T-helper 2 cell treated with Interferon-gamma antibody and Interleukin-4, amounts not matched to agents 5 μg/mL and 100 μg/mL, for 36 hours (primary cell): Measurements from ENCODE around the gene STK24.

Source experiments
- DNase-seq: peaks from one replicate; pipeline ENCODE4 v3.0.0; 2021; ENCODE audit warnings: low spot score
- H3K27ac Mint-ChIP-seq: one replicate; pipeline ENCODE4 v1.8.0; 2021; ENCODE audit warnings: mild to moderate bottlenecking, mixed read lengths
- H3K27me3 Mint-ChIP-seq: one replicate; pipeline ENCODE4 v1.8.0; 2021; ENCODE audit warnings: low read depth, mixed read lengths
- H3K36me3 Mint-ChIP-seq: one replicate; pipeline ENCODE4 v1.8.0; 2021; ENCODE audit warnings: low read depth, mixed read lengths
- H3K4me1 Mint-ChIP-seq: one replicate; pipeline ENCODE4 v1.8.0; 2021; ENCODE audit warnings: low read depth, mixed read lengths
- H3K4me3 Mint-ChIP-seq: one replicate; pipeline ENCODE4 v1.8.0; 2022; ENCODE audit warnings: mild to moderate bottlenecking, moderate library complexity, mixed read lengths
- H3K9me3 Mint-ChIP-seq: one replicate; pipeline ENCODE4 v1.8.0; 2021; ENCODE audit warnings: mixed read lengths

STK24 gene

DNA sequence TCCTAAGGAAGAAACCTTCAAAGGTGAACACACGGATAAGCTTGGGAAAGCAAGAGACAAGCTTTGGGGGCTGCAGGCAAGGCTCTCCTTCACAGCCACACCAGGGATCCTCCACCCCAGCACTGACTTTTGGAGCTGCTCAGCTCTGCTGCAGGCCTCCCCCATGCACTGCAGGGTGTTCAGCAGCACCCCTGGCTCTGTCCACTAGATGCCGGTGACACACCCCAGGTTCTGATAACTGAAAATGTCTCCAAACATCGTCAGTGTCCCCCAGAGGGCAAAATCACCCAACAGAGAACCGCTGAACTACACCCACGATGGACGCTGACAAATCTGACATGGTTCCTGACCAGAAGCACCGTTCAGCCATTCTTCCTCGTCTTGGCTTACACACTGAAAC, 90.5 kb downstream of the STK24 start:
- H3K27ac Mint-ChIP-seq, result peak overlapping the region; percentile 50
- H3K36me3 Mint-ChIP-seq, result peaks cover 13% of the 10 kb centered on the region
- H3K27me3 Mint-ChIP-seq, result no peaks in the 10 kb centered on the region
- H3K9me3 Mint-ChIP-seq, result no peaks in the 10 kb centered on the region
- no peak for DNase-seq
- no peak overlapping the region for H3K4me3 Mint-ChIP-seq
- peaks cover 59% of the 10 kb centered on the region for H3K4me1 Mint-ChIP-seq

DNA sequence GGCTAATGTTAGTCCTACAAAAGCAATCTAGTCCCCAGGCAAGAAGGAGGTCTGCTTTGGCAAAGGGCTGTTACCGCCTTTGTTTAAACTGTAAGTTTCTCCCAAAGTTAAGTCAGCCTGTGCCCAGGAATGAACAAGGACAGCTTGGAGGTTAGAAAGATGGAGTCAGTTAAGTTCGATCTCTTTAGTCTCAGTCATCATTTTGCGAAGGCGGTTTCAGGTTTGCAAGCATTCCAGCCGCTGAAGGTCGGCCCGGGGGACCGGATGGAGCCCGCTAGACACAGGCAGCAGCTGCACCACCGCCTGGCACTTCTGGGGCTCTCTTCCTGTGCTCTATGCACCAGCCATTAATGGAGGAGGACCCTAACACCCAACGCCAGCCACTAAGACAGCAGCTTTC, 91.3 kb downstream of the STK24 start:
- Mint-ChIP-seq H3K9me3 (no peaks in the 10 kb centered on the region), H3K4me3 (peak overlapping the region; percentile 56), H3K4me1 (peaks cover 61% of the 10 kb centered on the region), H3K27ac (peak overlapping the region; percentile 62), H3K27me3 (no peaks in the 10 kb centered on the region), H3K36me3 (peaks cover 19% of the 10 kb centered on the region)
- DNase-seq, result no peak

DNA sequence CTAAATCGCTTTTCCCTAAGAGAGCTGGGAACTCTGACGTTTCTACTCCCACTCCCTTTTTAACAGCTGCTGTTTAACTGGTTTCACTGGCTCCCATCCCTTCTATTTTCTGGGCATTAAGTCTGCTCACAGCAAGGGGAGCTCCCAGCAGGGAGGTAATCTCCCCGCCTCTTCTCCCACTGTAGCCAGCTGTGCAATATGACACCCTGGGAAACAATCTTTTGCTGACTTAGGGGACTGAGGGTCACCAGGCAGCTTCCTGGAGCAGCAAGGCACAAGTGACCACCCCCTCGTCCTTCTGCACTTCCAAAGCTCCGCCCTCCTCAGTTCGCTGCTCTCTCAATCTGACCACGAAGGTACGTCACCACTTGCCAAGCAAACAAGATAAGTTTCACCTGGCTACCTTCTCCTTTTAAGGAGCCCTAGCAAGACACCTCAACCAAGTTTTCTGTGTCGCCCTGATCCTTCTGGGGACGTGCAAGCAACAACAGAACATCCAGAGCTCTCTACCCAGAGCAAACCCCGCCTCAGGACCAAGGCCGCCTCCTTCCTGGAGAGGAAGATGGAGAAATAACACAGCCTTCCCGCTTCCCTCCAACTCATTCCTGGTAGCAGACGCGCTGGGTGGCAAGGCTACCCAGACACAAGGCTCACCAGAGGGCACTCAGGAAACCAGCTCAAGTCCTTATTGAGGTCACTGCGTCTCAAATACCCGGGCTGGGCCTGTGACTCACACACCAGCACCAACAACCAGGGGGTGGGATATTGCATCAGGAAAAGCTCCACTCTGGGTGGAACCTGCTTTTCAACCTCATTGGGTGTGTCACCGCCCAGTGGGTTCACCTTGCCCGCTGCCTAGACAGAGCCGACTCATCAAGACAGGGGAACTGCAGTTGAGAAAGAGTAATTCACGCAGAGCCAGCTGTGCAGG, 92.4 kb downstream of the STK24 start:
- H3K4me1 Mint-ChIP-seq, result peaks cover 57% of the 10 kb centered on the region
- H3K27ac Mint-ChIP-seq, result peak overlapping the region; percentile 62
- DNase-seq, result peak; percentile 67
- H3K4me3 Mint-ChIP-seq, result peak overlapping the region; percentile 56
- no peaks in the 10 kb centered on the region for H3K9me3 Mint-ChIP-seq
- no peaks in the 10 kb centered on the region for H3K27me3 Mint-ChIP-seq
- H3K36me3 Mint-ChIP-seq, result peaks cover 18% of the 10 kb centered on the region

DNA sequence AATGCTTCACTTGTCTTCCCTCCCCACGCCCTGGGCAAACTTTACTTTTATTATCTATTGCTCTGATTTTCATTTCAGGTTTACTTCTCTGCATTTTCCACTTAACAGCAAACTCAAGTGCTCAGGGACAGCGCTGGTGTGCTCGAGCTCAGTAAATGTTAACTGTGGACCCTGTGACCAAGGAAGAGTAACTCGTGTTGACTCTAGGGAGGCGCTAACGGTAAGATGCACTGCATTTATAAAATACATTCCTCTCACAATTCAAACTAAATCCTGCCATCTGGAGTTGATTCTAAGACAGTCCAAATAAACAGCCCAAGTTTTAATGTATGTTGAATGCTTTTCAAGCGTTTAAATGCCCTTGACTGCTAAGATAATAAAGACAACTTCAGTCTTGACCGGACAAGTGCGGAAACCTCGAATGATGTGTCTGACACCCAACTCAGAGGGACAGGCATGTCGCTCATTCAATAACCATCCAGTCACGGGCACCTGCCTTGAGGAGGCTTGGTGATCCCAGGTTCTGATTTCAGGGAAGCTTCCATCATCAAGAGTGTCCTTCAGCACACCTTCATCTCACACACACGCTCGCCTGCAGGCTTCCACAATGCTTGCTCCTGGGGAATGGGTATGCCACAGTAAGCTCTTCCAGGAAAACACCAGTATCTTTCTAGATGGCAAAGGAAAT, 93.2 kb downstream of the STK24 start:
- Mint-ChIP-seq H3K4me1 (peaks cover 57% of the 10 kb centered on the region), H3K27me3 (no peaks in the 10 kb centered on the region), H3K9me3 (no peaks in the 10 kb centered on the region), H3K4me3 (no peak overlapping the region), H3K27ac (peak overlapping the region; percentile 60), H3K36me3 (peaks cover 22% of the 10 kb centered on the region)
- no peak for DNase-seq

DNA sequence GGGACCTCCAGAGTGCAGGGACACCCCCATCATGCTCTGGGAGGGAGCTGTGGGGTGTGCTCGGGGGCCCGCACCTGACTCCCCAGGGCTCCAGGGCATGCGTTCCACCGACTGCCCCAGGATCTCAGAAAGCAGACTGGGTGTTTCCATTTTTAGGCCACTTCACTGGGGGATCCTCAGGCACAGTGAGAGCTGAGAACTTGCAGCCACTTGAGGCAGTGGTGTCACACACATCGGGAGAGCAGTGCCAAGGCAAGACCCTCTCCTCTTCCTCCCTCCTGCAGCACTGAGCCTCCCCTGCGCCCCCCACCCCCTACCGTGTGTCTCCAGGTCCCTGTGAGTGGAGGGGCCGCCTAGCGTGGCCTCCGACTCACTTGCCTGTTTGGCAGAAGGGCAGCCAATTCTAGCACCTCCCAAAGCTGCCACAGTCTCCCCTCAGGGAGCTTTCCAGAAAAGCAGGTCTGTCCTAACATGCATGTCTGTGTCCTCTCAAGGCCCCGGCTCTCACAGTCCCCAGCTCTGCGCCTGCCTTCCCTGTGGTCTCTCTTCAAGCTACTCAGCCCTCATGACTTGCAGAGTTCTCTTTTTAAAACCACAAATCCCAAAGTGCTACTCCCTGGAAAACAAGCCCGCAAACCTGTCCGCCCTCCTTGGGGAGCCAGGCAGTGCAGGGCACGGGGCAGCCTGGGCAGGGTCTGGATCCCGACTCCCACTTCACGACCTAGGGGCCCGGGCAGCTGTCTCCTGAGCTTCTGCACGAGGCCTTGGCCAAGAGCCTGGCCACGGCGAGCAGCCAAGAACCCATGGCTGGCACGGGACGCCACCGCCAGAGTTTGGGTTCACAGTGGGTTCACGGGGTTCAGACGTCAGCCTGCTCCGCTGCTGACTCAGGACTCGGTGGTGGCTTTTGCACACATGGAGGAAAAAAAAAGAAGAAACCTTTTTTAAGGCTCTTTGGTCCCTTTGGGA, 94.1 kb downstream of the STK24 start:
- Mint-ChIP-seq H3K9me3 (no peaks in the 10 kb centered on the region), H3K4me1 (peaks cover 62% of the 10 kb centered on the region), H3K36me3 (peaks cover 28% of the 10 kb centered on the region), H3K27ac (no peak overlapping the region), H3K27me3 (no peaks in the 10 kb centered on the region), H3K4me3 (no peak overlapping the region)
- no peak for DNase-seq

DNA sequence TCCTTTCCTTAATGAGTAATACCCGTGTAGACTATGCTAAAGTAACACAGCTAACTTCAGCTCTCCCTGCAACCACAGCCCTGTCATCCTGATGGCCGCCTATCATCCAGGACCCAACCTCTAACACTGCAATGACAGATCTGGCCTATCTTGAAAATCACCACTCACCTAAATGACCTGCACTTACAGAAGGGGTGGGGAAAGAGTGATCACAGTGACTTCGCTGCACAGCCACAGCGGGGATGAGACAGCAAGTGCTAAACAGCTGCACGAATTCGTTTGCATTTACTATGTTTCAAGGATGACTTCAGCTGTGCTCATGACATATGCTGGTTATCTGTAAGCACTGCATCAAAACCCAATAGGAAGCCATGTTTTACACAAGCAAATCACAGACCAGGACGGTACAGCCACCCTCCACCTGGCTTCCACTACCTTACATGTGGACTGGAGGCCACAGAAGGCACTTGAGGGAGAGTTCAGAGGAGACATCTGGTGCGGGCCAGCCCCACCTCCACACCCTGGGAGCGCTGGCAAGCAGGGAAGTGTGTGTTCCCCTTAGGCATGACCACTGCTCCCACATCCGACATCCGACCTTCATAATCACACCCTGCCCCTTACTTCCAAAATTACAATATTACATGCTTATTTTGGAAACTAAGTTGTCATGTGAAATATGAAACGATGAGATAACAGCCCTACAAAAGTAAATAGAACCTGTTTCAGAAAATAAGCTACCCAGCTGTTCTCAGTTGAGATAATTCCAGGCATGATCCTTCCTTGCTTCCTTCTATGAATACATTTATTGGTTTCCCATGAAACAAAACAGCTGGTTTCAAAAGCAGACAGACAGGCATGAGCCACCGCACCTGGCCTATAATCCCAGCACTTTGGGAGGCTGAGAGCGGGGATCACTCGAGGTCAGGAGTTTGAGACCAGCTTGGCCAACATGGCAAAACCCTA, 95.7 kb downstream of the STK24 start:
- peaks cover 65% of the 10 kb centered on the region for H3K4me1 Mint-ChIP-seq
- no peaks in the 10 kb centered on the region for H3K9me3 Mint-ChIP-seq
- H3K27ac Mint-ChIP-seq, result peak overlapping the region; percentile 69
- H3K27me3 Mint-ChIP-seq, result no peaks in the 10 kb centered on the region
- no peak overlapping the region for H3K4me3 Mint-ChIP-seq
- peaks cover 36% of the 10 kb centered on the region for H3K36me3 Mint-ChIP-seq
- DNase-seq, result peak; percentile 59

DNA sequence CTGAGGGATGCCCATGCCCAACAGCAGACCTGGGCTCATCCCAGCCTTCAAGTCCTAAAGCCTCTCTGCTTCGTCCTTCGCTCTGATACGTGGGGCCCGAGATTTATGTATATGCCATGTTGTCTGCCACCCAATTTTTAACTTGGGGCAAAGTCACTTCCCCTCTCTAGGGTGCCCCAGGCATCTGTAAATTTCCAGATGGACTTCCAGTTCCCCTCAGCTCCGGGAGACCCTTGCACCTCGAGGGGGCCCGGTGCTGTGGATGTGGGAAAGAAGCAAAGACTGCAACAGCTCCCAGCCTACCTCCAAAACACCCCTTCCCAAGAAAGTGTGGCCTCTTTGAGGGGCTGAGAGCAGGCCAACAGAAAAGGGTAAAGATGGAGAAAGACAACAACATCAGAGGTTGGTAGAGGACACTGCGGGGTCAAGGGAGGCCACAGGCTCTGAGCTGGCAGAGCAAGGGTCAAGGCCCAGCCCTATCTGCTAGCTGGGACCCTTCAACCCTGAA, 97.4 kb downstream of the STK24 start:
- H3K27me3 Mint-ChIP-seq, result no peaks in the 10 kb centered on the region
- no peak overlapping the region for H3K4me3 Mint-ChIP-seq
- peaks cover 37% of the 10 kb centered on the region for H3K36me3 Mint-ChIP-seq
- peak overlapping the region; percentile 56 for H3K27ac Mint-ChIP-seq
- no peaks in the 10 kb centered on the region for H3K9me3 Mint-ChIP-seq
- DNase-seq, result no peak
- peaks cover 59% of the 10 kb centered on the region for H3K4me1 Mint-ChIP-seq

DNA sequence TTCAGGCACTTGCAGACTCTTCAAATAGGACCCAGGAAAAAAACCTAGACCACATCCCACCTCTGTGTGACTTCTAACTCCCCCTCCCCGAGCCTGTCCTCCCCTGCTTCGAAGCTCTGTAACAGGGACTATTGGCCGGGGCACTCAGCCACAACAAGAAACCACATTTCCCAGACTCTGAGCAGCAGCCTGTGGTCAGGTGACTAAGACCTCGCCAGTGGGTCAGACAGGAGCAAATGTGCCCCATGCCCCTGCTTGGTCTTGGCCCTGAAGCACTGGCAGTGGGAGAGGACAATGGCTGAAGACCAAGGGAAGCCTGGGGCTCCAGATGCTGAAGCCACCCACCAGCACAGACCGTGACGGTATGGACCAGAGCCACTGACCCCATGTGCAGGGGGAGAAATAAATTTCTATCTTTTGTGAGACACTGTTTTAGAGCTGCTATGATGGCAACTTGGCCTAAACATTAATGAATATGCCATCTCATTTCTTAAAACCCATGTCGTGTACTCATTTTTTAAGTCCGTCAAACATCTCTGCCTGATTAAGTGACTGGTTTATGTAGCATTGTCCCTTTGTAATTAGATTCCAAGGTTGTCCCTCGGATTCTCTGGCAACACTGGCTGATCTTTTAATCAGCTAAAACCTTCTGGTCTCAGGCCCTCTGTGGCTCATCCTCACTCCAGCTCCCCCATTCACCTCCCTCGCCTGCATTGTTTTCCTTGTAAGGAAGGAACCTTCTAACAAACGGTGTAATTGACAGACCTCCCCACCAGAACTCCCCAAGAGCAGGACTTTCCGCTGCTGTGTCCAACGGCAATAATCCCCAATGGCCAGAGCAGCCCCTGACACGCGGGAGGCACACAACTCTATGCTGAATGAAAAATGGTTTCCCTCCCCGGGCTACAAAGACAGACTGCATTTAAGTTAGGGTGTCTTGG, 98.4 kb downstream of the STK24 start:
- Mint-ChIP-seq H3K36me3 (peaks cover 45% of the 10 kb centered on the region), H3K27me3 (no peaks in the 10 kb centered on the region), H3K27ac (peak overlapping the region; percentile 11), H3K4me1 (peaks cover 56% of the 10 kb centered on the region), H3K4me3 (peak overlapping the region; percentile 52), H3K9me3 (no peaks in the 10 kb centered on the region)
- DNase-seq, result peak; percentile 49

DNA sequence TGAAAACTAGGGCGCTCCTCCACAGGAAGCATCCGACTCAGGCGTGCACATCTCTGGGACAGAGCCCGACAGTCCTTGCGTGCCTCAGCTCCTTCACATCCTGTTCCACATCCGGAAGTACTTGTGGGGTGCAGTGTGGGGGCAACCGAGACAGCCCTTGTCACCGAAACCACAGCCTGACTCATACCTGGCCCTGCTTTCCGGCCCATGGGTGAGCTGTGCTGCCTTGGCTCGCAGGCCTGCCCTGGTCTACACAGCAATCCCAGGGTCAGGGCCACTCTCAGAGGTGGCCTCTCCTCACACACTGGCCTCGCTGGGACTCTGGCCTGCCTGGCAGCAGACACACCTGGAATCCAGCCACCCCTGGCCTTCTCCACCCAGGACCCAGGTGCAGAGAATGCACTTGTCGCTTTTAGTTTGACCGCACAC, 100.4 kb downstream of the STK24 start:
- peaks cover 54% of the 10 kb centered on the region for H3K4me1 Mint-ChIP-seq
- peaks cover 58% of the 10 kb centered on the region for H3K36me3 Mint-ChIP-seq
- H3K27me3 Mint-ChIP-seq, result no peaks in the 10 kb centered on the region
- peak overlapping the region; percentile 86 for H3K27ac Mint-ChIP-seq
- H3K4me3 Mint-ChIP-seq, result peak overlapping the region; percentile 60
- DNase-seq, result peak; percentile 94
- no peaks in the 10 kb centered on the region for H3K9me3 Mint-ChIP-seq

DNA sequence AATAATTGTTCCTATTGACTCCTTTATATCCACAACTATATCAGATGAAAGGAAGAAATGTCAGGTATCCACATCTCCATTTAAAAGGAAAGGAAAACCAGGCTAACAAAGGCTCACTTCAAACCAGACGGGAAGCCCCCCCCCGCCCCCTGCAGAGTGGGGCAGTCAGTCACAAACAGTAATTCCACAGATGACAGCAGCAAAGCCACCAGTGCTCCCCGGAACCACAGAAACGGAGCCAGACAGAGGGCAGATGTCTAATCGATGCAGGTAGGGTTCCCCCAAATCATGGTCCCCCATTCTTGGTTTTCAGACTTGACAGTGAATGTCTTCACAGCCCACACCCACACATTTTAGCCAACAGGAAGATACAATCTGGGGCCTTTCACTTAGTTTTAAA, 100.8 kb downstream of the STK24 start:
- no peaks in the 10 kb centered on the region for H3K9me3 Mint-ChIP-seq
- peak overlapping the region; percentile 60 for H3K4me3 Mint-ChIP-seq
- peak overlapping the region; percentile 86 for H3K27ac Mint-ChIP-seq
- H3K27me3 Mint-ChIP-seq, result no peaks in the 10 kb centered on the region
- peaks cover 52% of the 10 kb centered on the region for H3K4me1 Mint-ChIP-seq
- peak; percentile 74 for DNase-seq
- peaks cover 59% of the 10 kb centered on the region for H3K36me3 Mint-ChIP-seq

DNA sequence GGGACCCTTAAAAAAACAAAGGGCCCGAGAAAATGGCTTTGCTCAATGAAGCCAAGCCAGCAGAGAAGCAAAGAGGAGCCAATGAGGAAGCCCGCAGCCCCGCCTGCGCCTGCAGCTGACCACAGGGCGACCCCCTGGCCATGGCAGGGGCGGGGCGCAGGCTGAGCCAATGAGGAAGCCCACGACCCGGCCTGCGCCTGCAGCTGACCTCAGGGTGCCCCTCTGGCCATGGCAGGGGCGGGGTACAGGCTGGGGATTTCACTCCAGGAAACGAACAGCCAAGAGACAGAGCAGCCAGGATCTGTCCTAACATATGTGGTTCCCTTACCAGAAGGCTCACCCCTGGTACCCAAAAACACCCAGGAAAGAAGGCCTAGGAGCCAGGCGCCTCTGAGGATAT, 101.4 kb downstream of the STK24 start:
- Mint-ChIP-seq H3K27ac (peak overlapping the region; percentile 57), H3K27me3 (no peaks in the 10 kb centered on the region), H3K9me3 (no peaks in the 10 kb centered on the region), H3K36me3 (peaks cover 59% of the 10 kb centered on the region), H3K4me1 (peaks cover 48% of the 10 kb centered on the region), H3K4me3 (peak overlapping the region; percentile 29)
- DNase-seq, result no peak

DNA sequence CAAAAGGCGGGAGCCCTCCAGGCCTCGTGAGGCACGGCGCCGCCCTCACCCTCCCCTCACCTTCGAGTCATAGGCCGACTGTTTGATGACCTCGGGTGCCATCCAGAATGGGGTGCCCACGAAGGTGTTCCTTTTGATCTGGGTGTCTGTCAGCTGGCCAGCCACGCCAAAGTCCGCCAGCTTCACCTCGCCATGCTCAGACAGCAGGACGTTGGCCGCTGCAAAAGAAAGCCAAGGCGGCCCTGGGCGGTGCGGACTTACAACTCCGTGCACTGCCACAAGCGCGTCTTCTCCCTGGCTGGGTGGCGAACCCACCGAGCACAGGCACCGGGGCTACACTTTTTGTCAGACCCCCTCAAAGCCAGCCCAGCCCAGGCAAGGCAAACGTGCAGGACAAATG, 102.1 kb downstream of the STK24 start:
- H3K27ac Mint-ChIP-seq, result no peak overlapping the region
- H3K4me3 Mint-ChIP-seq, result no peak overlapping the region
- no peaks in the 10 kb centered on the region for H3K27me3 Mint-ChIP-seq
- peaks cover 48% of the 10 kb centered on the region for H3K4me1 Mint-ChIP-seq
- peaks cover 59% of the 10 kb centered on the region for H3K36me3 Mint-ChIP-seq
- H3K9me3 Mint-ChIP-seq, result no peaks in the 10 kb centered on the region
- DNase-seq, result no peak
